Measurements from ENCODE around the gene PARD3.
A peak's percentile ranks its signal among the peaks of the same experiment; 100 is the strongest.
"Not testable (repeated sequence)": the region's sequence is repeated elsewhere in the genome, so short reads cannot be mapped to it uniquely, and the experiment has no call there.

The PARD3 gene

GRCh38 chr10:34397324-34397723 lies 417.8 kb downstream of the PARD3 start:
- ChIA-PET CTCF (no interaction called here), POLR2A (no interaction called here)
- peak; percentile 26 for DNase-seq (ENCODE audit: low read depth, low spot score)
- H3K4me3 ChIP-seq (ENCODE audit: low read depth, low read length): no peak overlapping the region
- TF ChIP-seq, protein P1, sequence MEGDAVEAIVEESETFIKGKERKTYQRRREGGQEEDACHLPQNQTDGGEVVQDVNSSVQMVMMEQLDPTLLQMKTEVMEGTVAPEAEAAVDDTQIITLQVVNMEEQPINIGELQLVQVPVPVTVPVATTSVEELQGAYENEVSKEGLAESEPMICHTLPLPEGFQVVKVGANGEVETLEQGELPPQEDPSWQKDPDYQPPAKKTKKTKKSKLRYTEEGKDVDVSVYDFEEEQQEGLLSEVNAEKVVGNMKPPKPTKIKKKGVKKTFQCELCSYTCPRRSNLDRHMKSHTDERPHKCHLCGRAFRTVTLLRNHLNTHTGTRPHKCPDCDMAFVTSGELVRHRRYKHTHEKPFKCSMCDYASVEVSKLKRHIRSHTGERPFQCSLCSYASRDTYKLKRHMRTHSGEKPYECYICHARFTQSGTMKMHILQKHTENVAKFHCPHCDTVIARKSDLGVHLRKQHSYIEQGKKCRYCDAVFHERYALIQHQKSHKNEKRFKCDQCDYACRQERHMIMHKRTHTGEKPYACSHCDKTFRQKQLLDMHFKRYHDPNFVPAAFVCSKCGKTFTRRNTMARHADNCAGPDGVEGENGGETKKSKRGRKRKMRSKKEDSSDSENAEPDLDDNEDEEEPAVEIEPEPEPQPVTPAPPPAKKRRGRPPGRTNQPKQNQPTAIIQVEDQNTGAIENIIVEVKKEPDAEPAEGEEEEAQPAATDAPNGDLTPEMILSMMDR (IDR thresholded peaks at IDR 0.05; ENCODE audit: insufficient read depth, low read length, missing control alignments): no peak

DNA sequence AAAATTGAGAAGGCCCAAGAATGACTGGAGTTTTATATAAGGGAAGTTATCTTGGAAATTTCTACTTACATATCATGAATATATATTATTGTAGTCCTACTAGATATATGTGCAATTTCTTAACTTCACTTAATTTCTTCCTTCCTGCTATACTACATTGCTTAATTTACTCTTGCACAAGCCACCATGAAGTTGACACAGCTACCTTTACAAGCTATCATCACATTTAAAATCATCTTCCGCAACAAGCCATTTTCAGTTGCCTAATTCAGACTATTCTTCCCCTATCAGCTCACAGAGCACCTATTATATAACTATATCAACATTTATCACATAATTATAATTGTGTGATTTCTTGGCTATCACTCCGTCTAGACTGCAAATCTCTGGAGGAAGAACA lies 418.4 kb downstream of the PARD3 start:
- ChIA-PET POLR2A (no interaction called here), CTCF (no interaction called here)
- TF ChIP-seq, protein P1 (IDR thresholded peaks at IDR 0.05; ENCODE audit: insufficient read depth, low read length, missing control alignments): no peak
- no peak overlapping the region for H3K4me3 ChIP-seq (ENCODE audit: low read depth, low read length)
- no peak for DNase-seq (ENCODE audit: low read depth, low spot score)

DNA sequence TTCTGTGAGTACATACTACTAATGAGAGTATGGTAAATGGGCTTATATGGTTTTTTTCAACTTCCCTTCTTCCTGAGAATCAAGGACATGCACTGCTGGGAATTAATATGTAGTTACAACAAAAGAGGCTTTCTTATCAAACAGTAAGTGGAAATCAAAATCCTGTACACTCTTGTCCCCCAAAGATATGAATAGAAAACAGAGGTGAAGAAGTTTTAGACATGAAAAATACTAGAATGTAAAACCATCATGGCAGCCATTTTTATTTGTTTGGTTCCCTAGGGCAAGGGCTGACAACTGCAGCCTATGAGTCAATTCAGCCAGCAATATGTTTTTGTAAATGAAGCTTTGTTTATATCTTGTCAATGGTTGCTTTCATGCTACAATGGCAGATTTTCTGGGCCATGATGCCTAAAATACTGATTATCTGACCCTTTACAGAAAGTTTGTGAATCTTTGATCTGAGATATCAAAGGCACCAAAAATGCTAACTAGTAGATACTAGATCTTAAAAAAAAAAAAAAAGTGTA lies 422.4 kb downstream of the PARD3 start:
- TF ChIP-seq, protein P1 (IDR thresholded peaks at IDR 0.05; ENCODE audit: insufficient read depth, low read length, missing control alignments): no peak
- no peak overlapping the region for H3K4me3 ChIP-seq (ENCODE audit: low read depth, low read length)
- ChIA-PET POLR2A (no interaction called here), CTCF (no interaction called here)
- DNase-seq (ENCODE audit: low read depth, low spot score): no peak

DNA sequence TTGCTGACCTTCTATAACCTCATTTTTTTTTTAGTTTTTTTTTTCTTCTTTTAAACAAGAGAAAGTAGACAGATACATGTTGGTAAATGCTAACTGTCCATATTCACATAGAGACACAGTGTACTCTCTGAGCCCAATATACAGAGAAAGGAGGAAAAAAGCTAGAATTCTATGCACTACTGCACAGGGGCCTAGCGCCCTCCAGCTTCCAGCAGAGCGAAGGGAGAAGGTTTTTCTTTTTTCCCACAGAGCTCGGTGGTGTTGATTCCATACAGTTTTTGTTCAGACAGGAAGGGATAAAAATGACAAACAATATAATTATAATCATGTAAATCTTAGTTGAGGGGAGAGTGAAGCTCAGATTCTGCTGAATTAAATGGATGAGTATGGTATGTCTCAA lies 423.9 kb downstream of the PARD3 start:
- TF ChIP-seq, protein P1 (IDR thresholded peaks at IDR 0.05; ENCODE audit: insufficient read depth, low read length, missing control alignments): peak; percentile 15
- DNase-seq (ENCODE audit: low read depth, low spot score); POLR2A ChIA-PET; H3K4me3 ChIP-seq (ENCODE audit: low read depth, low read length): not testable (repeated sequence)
- CTCF ChIA-PET: interaction anchor here (1.2 kb wide), 1 partner anchor 78 kb away, joined by 3 read pairs; no protein-coding TSS in a partner anchor

DNA sequence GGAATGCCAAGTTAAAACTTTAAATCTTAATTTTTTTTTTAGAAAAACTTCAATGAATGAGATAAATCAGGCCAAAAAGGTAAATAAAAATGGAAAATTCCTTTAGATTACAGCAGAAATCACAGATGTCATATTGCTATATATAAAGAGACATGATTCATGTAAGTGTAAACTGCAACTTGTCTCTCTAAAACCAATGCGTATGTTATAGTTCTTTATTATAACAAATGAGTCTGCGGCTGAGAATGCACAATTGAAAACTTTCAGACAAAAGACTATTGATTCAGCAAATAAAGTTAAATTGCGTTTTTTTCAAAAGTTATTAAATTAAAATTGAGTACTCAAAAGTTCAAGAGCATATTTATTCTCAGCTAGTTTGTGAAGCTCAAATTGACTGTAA lies 425.3 kb downstream of the PARD3 start:
- no peak for DNase-seq (ENCODE audit: low read depth, low spot score)
- ChIA-PET POLR2A (no interaction called here), CTCF (no interaction called here)
- H3K4me3 ChIP-seq (ENCODE audit: low read depth, low read length): no peak overlapping the region
- TF ChIP-seq, protein P1 (IDR thresholded peaks at IDR 0.05; ENCODE audit: insufficient read depth, low read length, missing control alignments): no peak

- no peak for DNase-seq (ENCODE audit: low read depth, low spot score)
- TF ChIP-seq, protein P1 (IDR thresholded peaks at IDR 0.05; ENCODE audit: insufficient read depth, low read length, missing control alignments): no peak
- no peak overlapping the region for H3K4me3 ChIP-seq (ENCODE audit: low read depth, low read length)
- POLR2A ChIA-PET: no interaction called here
- CTCF ChIA-PET: no interaction called here
These were observed 428.2 kb downstream of the PARD3 start for GRCh38 chr10:34386921-34387320.

Measured in AG04449 (cell line).